ENCODE results near the gene MRPL36.

MRPL36 gene

DNA sequence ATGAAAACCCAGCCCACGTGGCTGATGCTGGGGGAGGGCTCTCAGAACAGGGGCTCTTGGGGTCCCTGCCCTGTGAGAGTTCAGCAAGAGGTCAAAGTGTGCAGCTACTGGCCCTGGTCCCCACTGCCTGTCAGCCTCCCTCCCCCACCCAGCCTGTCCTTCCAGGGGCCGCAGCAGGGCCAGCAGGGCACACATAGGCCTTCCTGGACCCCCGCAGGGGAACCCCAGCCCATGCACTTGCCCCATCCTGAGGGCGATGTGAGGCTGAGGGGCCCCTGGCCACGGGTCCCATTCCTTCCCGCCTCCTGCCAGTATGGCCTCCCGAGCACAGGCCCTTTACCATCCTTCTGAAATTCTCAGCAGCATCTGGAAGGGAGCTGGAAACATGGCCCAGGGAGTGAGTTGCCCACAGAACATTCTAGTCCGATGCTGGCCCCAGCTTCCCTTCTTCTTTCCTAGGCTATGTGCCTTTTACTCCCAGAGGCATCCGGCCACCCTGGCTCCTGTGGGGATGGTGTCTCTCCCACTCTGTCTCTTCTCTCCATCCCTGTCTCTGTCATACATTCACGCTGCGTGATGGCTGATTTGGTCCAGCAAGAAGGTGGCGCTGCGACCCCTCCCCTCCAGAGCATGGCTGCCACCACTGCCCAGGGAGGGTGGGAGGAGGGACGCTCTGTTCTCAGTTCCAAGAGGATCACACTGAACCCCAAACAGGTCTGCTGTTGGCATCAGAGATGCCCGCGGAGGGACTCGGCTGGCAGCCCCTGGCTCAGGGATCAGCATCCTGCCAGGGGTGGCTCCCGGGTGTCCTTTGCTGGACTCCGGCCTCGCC, 19.6 kb downstream of the MRPL36 start:
- DNase-seq, result no peak

DNA sequence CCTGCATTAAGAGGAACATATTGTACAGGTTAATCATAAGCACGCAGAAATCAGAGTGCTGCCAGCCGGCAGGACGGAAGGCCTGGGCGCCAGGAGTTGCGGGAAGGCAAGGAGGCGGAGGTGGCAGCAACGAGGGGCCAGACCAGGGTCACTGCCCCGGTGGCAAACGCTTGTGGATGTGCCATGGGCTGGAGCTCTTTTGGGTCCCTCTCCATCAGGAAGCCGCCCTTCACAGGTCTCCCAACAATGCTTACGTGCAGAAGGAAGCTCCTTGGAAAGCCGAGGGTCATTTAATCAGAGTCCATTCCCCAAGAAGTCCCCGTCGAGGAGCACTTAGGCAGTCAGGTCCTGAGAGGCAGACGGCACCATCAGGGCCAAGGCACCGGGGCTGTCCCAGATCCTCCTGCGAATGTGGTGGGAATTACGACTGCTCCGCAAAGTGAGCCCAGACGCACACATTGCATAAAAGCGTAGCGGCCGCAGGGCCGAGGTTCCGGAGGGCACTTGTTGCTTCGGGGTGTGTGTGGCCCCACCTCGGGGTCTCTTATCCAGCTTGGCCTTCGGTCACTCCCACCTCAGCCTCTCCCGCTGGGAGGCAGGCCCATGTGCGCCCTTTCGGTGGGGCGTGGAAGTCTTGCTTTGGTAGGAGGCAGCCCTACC, 20.5 kb downstream of the MRPL36 start:
- no peak for DNase-seq

DNA sequence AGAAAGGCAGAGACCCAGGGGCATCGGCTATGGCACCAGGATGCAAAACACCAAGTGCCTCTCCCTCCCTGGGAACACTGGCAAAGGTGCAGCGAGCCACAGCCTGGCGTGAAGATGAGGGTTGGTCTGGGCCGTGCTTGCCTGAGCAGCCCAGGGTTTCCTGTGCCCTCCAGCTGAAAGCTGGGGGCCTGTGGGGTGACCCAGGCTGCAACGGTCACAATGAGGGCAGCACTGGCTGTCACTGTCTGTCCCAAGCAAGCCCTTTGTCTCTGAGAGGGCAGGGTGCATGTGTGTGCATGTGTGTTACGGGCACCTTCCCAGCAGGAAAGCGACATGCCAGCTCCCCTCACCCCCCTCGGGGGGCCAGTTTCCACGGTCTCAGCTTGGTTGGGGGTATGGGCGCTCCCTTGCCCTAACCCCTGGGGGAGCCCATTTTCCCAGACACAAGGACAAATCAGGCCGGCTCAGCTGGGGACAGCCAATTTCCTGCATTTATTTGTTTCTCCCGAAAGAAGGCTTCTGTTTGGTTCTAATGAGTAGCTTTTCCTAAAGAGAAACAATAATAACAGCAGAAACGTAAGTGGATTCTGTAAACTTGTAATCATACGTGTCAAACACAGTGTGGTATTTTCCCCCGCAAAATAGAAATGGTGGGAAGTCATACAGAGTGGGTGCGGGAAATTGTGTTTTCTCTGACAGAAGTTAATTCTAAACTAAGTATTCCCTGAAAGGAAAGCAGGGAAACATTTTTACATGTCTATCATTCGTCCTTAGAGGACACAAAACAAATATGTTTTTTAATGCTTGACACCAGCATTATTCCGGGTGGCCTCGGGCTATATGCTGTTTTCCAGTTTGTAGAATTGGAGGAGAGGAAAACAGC, 21.3 kb downstream of the MRPL36 start:
- no peak for DNase-seq

DNA sequence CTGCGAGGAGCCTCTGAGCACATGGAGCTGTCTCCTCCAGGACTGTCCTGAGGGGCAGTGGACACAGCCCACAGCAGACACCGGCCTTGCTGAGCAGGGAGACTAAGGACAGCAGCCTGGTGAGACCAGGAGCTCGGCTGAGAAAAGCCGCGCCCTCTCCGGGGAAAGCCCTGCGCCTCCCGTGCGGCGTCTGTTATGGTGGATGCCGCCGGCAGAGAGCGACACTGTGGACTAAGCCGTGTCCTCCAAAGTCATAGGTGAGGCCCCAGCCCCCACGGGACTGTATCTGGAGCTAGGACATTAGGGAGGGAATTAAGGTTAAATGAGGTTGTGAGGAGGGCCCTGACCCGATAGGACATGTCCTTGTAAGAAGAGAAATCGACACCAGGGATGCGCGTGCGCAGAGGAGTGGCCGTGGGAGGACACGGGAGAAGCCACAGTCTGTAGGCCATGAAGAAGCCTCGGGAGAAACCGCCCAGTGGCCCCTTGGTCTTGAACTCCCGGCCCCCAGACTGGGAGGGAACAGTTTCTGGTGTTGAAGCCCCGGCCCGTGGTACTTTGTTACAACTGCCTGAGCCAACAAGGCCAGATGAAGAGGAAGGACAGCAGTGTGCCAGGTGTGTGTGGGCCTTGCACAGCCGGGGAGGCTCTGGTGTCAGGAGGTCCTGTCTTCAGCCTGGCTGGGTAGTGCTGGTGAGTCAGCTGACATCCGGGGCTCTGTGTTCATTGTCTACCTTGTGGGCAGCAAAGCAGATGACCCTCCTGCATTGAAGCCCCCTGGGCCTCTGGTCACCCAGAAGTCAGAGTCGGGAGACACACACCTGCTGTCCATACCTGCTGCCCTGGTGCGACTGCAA, 22.1 kb downstream of the MRPL36 start:
- DNase-seq, result no peak

DNA sequence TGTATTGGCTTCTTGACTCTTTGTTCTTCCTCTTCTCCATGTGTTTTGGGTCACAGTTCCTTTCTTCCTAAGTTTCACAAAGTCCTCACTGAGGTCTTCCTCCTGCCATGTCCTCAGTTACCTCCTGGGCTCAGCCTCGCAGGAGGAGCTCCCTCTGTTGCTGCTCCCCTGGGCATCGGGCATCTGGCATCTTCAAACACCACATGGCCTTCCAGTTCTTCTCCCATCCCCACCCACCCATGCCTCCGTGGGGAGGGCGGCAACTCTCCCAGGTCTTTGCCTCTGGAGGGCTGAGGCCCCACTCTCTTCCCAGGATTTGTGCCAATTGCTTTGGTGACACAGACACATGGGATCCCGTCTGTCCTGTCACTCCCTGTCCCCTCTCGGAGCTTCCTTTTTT, 22.8 kb downstream of the MRPL36 start:
- DNase-seq, result no peak

DNA sequence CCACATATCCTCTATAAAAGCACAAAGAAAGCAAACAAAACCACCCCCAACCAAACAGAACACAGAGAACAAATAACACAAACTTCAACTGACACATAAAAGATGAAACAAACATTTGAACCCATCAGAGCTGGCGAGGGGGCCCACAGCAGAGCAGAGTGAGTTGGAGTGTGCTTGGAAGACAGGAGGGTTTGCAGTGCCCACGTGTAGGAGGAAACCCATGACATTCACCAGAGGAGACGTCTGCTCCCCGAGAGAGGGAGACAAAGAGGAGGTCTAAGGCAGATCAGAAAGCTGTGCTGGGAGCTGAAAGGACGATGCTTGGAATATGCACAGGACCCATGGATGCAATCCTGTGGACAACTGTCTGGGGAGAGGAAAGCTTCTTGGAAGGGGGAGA, 27.0 kb downstream of the MRPL36 start:
- DNase-seq, result peak; percentile 38

DNA sequence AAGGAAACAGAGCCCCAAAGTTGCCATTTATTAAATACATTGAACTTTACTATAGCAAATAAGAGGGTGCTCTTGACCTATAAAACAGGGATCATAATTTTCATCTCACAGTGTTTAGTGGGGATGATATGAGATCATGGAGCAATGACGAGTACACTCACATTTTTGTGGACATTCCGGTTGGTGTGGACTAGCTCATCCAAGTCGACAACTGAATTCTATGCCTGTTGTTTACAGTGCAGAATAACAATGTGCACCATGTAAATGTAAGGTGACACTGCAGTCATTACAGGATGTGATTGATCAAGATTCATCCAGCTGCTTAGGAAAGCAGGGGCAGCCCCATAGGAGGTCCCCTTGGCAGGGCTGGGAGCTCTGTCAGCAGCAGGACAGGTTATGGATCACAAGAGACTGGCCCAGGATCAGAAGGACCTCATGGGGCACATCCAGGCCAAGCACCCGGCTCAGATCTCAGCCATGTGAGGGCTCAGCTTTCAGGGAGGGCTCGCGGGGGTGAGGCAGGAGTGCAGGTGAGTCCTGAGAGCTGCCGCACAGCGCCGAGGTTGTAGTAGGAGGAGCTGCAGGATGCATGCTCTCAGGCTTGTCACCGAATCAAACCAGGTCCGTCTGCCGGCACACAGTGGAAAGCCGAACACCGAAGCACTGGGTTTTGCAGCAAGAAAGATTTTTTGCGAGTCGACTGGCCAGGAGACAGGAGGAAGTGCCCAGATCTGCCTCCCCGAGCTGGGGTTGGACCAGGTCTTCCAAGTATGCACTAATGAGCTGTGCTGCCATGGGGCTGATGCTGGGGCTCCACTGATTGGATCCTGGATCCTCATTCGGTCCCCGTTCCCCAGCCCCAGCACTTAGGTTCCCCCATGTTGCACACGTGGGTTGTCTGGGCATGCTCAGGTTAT, 28.2 kb downstream of the MRPL36 start:
- no peak for DNase-seq

DNA sequence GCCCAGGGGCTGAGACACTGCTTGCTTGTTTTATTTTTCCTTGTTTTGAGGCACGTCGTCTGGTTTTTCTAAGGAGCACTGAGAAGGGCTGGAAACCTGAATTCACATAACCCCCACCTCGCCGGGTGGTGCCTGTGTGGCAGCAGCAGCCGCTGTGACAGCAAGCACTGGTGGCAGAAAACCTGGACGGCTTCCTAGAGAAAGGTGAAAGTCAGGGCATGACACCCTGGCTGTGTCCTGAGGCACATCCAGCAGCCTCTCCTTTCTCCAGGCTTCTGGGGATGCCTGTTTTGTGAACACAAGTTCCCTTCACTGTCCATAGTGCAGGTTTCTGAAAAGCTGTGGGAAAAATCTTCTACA, 29.2 kb downstream of the MRPL36 start:
- no peak for DNase-seq

DNA sequence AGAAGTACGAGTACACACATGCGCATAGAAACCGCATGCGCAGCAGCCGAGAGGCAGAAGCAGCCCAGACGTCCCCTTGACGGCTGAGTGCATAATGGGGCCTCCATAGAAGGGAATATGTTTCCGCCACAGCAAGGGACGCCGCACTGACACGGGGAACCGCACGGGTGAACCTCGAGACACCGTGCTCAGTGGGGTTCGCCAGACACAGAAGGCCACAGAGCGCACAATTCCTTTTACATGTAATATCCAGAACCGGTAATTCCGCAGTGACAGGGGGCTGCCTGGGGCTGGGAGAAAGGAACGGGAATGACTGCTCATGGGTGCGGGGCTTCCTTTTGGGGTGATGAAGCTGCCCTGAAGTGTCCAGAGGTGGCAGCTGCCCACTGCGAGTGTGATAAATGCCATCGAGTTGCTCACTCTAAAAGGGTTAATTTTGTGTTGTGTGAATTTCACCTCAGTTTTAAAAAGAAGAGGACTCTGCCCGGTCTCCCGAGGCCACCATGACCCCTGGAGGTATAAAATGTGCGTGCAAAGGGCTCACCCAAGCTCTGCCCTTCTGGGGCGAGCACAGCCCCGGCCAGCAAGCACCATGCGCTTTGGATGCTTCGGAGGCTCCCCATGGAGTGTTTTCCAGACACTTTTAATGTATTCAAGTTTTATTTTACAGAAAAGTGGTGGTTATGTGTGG, 29.7 kb downstream of the MRPL36 start:
- DNase-seq, result no peak

DNA sequence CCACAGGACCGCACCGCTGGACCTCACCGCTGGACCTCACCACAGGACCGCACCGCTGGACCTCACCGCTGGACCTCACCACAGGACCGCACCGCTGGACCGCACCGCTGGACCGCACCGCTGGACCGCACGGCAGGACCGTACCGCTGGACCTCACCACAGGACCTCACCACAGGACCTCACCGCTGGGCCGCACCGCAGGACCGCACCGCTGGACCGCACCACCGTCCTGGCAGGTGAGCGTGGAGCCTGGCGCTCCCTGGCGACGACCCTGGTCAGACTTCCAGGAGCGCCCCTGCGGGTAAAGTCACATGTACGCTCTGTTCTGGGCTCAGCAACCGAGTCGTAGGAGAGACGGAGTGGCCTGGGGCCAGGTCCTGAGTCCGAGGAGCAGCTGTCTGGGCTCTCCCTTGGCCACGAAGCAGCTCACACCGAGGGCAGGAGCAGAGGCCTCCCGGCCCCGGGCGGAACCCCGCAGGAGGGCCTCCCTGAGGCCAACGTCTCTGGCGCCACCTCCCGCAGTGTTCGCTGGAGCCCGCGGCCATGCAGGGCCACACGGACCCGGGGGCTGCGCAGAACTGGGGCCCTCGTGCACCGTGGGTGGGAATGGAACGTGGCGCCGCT, 30.5 kb downstream of the MRPL36 start:
- DNase-seq, result no peak

DNA sequence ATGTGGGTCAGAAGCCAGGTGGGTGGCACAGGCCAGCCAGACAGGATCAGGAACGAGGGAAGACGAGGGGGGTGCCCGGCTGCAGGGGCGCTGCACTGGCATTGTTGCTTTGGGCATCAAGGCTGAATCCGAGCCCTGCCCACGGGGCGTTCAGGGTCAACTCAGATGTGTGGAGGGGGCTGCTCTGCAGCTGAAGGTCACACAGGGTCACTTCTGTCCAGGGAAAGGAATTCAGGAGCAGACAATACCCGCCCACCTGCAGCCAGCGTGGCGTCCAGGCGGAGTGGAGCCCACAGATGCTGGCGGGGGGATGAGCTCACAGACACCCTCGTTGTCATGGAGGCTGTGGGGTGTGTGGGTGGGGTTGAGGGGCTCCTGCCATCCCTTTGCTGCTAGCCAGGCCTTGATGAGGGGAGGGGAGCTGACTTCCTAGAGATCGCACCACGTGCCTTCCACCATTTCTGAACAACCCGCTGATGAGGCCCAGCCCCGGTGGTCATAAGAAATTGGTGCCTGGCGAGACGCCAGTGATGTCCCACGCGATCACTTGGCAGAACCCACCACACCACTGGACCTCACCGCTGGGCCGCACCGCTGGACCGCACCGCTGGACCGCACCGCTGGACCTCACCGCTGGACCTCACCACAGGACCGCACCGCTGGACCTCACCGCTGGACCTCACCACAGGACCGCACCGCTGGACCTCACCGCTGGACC, 31.2 kb downstream of the MRPL36 start:
- no peak for DNase-seq

DNA sequence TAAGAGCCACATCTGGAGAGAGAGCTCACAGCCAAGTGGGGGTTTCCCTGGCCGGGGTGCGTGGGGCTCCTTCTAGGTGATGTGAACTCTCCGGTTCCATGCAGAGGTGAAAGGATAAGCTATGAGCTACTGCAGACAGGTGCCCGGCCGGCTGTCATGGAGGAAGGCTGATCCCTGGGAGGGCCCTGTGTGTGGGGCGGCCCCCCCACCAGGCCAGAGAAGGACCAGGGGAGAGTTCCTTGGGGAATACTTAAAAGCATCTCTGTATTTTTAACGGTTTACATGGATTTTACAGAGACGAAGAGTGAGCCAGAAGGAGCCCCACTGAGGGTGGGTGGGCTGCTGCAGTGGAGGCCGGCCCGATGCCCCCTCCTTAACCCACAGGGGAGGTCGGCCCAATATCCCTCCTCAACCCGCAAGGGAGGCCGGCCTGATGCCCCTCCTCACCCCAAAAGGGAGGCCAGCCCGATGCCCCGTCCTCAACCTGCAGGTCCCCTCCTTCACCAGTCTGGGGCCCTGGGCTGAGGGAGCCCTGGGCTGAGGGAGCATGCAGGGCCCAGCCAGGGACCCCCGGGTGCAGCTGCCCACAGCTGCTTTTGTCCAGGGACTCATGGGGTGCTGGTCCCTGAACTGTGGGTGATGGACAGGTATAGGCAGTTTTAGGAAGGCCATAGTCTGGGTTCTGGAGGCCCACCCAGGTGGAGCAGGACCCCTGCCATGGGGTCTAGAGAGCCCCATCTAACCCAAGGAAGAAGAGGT, 31.9 kb downstream of the MRPL36 start:
- DNase-seq, result no peak

DNA sequence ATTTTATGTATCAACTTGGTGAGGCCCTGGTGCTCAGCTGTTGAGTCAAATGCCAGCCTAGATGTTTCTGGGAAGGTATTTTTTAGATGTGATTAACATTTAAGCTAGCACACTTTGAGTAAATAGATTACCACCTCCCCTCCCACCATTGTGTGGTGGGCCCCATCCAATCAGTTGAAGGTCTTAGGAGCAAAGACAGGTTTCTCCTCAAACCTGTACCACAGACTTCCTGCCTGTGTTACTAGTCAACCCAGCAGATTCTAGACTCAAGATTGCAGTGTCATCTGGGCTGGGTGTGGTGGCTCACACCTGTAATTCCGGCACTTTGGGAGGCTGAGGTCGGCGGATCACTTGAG, 33.8 kb downstream of the MRPL36 start:
- DNase-seq, result no peak

DNA sequence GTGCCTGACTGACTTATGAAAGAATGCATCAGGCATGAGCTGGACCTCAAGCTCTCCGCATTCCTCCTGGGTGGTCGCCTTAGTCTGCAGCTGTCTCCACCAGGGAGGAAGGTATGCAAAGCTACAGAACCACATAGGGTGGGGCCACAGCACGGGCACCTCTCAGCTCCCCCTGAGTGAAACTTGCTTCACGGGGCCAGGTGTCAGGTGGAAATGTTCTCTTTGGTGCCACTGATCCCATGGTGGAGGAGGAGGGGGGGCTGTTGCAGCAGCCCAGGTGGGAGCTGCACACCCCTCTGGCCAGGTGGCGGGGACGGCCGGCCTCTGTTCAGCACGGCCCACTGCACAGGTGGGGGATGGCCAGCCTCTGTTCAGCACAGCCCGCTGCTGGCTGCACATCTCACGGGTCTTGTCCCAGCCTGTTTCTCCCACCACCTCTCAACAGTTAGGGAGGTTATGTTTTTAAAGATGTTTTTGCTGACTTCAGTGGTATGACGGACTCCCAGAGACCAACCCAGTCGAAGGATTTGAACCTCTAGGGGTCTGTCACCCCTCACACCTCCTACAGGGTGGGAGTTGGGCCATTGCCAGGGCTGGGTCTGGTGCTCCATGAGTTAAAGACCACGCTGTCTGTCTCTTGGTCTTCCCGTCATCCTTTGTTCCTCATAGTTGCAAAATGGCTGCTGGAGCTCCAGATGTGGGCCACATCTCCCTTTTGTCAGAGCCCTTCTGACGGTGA, 34.3 kb downstream of the MRPL36 start:
- no peak for DNase-seq

DNA sequence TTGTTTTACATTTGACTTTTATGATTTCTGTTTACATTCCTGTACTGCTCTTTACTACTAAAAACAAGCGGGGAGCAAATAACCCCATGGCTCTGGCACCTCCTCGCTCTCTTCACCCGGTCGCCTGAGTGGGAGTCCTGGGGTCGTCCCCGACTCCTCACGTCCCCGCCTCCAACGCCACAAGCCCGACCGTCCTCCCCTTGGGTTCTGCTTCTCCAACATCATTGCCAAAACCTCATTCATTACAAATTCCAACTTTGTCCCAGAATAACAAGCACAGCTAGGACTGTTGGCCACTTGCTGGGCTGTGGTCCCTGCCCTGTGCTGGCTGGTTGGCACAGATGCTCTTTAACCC, 35.1 kb downstream of the MRPL36 start:
- DNase-seq, result no peak

DNA sequence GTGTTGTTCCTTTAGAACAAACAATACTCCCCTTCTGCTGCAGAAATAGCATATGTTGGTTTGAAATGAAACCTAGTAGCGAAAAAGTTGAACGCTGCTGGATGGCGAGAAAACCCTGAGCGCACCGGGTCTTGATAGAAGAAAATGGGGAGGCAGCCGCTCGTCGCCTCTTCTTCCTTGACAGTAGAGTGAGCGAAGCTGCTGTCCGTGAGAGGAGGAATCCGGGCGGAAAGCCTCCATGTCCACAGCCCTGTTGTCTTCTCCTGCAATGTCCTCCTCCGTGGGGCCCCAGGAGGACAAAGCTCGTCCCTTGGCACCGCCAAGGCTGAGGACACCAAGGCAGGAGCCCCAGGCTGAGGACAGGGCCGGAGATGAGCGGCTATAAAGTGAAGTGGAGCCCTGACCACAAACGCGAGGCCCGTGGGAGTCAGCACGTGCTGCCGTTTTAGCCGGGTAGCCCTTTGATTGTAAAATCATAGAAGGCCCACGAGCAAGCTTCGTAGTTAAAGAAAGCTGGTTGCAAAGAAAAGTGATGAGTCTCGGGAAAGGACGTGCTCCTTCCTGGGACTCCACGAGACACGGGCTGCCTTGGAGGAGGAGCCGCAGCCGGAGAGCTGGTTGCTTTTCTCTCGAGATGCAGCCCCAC, 35.6 kb downstream of the MRPL36 start:
- no peak for DNase-seq

DNA sequence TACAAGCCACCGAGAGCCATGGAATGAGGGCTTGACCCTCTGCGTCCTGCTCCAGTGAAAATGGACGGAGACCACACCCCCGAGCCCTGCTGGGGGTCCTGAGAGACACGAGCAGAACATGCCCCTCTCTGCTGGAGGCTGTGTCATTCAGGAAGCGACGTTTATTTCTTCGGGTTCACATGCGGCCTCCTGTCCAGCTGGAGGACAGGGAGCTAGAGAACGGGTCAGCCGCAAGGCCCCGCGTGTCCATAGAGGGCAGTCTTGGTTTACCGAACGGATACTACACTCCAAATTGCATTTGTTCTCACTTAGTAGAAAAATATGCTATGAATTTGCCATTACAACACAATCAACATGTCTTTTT, 36.1 kb downstream of the MRPL36 start:
- peak; percentile 58 for DNase-seq
